GM12878 (cell line): ENCODE results near the gene ACVR1B. TPM values are rescaled to one million over a fixed set of nuclear protein-coding genes. Genes with fewer than 3 reads are reported as not detected.

ENCODE experiments used
- ATAC-seq: fragments of 200-7000 bp; cut with Tn5 transposase; 3 replicates; pipeline ENCODE4 v1.9.1; 2020; ENCODE audit warnings: mild to moderate bottlenecking, moderate library complexity
- BruUV-seq: library from RNA; stranded (reverse); fragments of 400-500 nt; replicated peaks from 2 replicates; lab custom pipeline; 2021; lab: Mats Ljungman, UMichigan
- CTCF ChIA-PET: fragments of 300-600 bp; sonication (Branson Sonifier 250); formaldehyde crosslinking; extraction: SDS; loops from one replicate; lab custom pipeline; 2021; ENCODE audit warnings: inconsistent platforms; lab: Yijun Ruan, JAX
- POLR2A ChIA-PET: fragments of 350-600 bp; formaldehyde crosslinking; extraction: SDS; loops from one replicate; lab custom pipeline; 2021; ENCODE audit warnings: inconsistent platforms; lab: Charles Lee
- RAD21 ChIA-PET: fragments of 300-600 bp; sonication (Branson Sonifier 250); formaldehyde crosslinking; loops from one replicate; lab custom pipeline; 2023; ENCODE audit warnings: antibody characterized with exemption; ENCODE audit not compliant: unreplicated experiment; lab: Charles Lee
- SMC1A ChIA-PET: fragments of 300-600 bp; sonication (Branson Sonifier 250); formaldehyde crosslinking; loops from one replicate; lab custom pipeline; 2023; ENCODE audit not compliant: unreplicated experiment, uncharacterized antibody; lab: Charles Lee
- DNase-seq: peaks from one replicate; pipeline ENCODE4 v3.0.0-alpha.2; 2011; ENCODE audit warnings: low read depth, low spot score
- FAIRE-seq: peaks from 3 replicates; lab custom pipeline; 2011; peaks lifted over from hg19 to GRCh38; lab: Jason Lieb, UNC
- H2AFZ ChIP-seq: 2 replicates; pipeline ENCODE4 v1.6.0; 2011; ENCODE audit warnings: low read depth, low read length, control low read depth; ENCODE audit not compliant: control insufficient read depth
- H3K27ac ChIP-seq: 2 replicates; pipeline ENCODE4 v1.5.1; 2011; ENCODE audit warnings: control low read depth; ENCODE audit not compliant: control insufficient read depth, insufficient read depth
- H3K27me3 ChIP-seq, 2 experiments: replicated peaks in 1 of 2; 2 replicates each; pipeline versions ENCODE4 v1.6.0 to v1.6.1; 2011; ENCODE audit warnings: low read length in 1 of 2; ENCODE audit not compliant: control insufficient read depth in 2 of 2, insufficient read depth in 2 of 2
- H3K36me3 ChIP-seq, 2 experiments: 2 replicates each; pipeline ENCODE4 v1.5.1; 2011; ENCODE audit warnings: low read length in 1 of 2; ENCODE audit not compliant: control insufficient read depth in 2 of 2, insufficient read depth in 2 of 2
- H3K4me1 ChIP-seq: 2 replicates; pipeline ENCODE4 v1.6.1; 2011; ENCODE audit warnings: mild to moderate bottlenecking, low read length, moderate library complexity, mixed read lengths; ENCODE audit not compliant: control insufficient read depth, insufficient read depth
- H3K4me2 ChIP-seq: 2 replicates; pipeline ENCODE4 v1.6.0; 2011; ENCODE audit warnings: control low read depth; ENCODE audit not compliant: control insufficient read depth, insufficient read depth
- H3K4me3 ChIP-seq: fragments of 200-600 bp; sonication (generic); 2 replicates; pipeline ENCODE4 v1.5.1; 2016
- H3K79me2 ChIP-seq: 2 replicates; pipeline ENCODE4 v1.6.0; 2011; ENCODE audit warnings: low read length; ENCODE audit not compliant: control insufficient read depth, insufficient read depth
- H3K9ac ChIP-seq: 2 replicates; pipeline ENCODE4 v1.8.0; 2011; ENCODE audit warnings: low read length, control low read depth, mixed read lengths; ENCODE audit not compliant: control insufficient read depth, insufficient read depth
- H3K9me3 ChIP-seq: replicated peaks from 3 replicates; pipeline ENCODE4 v1.5.1; 2011; ENCODE audit warnings: mild to moderate bottlenecking, low read length; ENCODE audit not compliant: control insufficient read depth, insufficient read depth
- H4K20me1 ChIP-seq: 2 replicates; pipeline ENCODE4 v1.6.0; 2011; ENCODE audit not compliant: control insufficient read depth, insufficient read depth
- BACH1 ChIP-seq: fragments of 450-650 bp; IDR thresholded peaks from 2 replicates; pipeline ENCODE4 v1.6.1; 2017; ENCODE audit warnings: mild to moderate bottlenecking, borderline replicate concordance
- CREM ChIP-seq: IDR thresholded peaks from 2 replicates; pipeline ENCODE4 v1.6.1; 2014; ENCODE audit warnings: antibody characterized with exemption, low read depth
- E4F1 ChIP-seq: fragments of 450-650 bp; IDR thresholded peaks from 2 replicates; pipeline ENCODE4 v1.6.1; 2018; ENCODE audit warnings: borderline replicate concordance, mild to moderate bottlenecking; ENCODE audit not compliant: partially characterized antibody
- FOS ChIP-seq: IDR thresholded peaks from 3 replicates; pipeline ENCODE4 v1.6.1; 2011; ENCODE audit warnings: borderline replicate concordance; ENCODE audit not compliant: insufficient read length; ENCODE audit errors: extremely low read depth
- JUNB ChIP-seq: IDR thresholded peaks from 2 replicates; pipeline ENCODE4 v1.6.1; 2016; ENCODE audit warnings: antibody characterized with exemption, mild to moderate bottlenecking
- KAT2A ChIP-seq: conservative IDR thresholded peaks from 2 replicates; pipeline ENCODE4 v1.6.1; 2011; ENCODE audit warnings: low read depth, low read length; ENCODE audit not compliant: control insufficient read depth
- MXI1 ChIP-seq: fragments of 150-350 bp; IDR thresholded peaks from 2 replicates; pipeline ENCODE4 v1.6.1; 2011; ENCODE audit warnings: low read depth, mild to moderate bottlenecking, inconsistent platforms, low read length, improper control_type of control experiment
- NKRF ChIP-seq: fragments of 450-650 bp; conservative IDR thresholded peaks from 2 replicates; pipeline ENCODE4 v1.6.1; 2017; ENCODE audit warnings: mild to moderate bottlenecking, moderate library complexity
- SIN3A ChIP-seq: IDR thresholded peaks from 2 replicates; pipeline ENCODE4 v1.6.1; 2012; ENCODE audit warnings: low read depth, low read length, improper control_type of control experiment
- TCF12 ChIP-seq: IDR thresholded peaks from 2 replicates; pipeline ENCODE4 v1.6.1; 2011; ENCODE audit warnings: low read depth, mild to moderate bottlenecking, low read length
- ZNF592 ChIP-seq: fragments of 450-650 bp; IDR thresholded peaks from 2 replicates; pipeline ENCODE4 v1.6.1; 2017; ENCODE audit warnings: mild to moderate bottlenecking, moderate library complexity
- WGBS: methylation state at CpG from one replicate; pipeline ENCODE4 v1.1.6; 2016; ENCODE audit warnings: low lambda C conversion rate; ENCODE audit not compliant: insufficient replicate concordance, insufficient coverage; ENCODE audit errors: missing lambda C conversion rate; 5-methylcytosine and 5-hydroxymethylcytosine counted together
- in situ Hi-C: fragments of 300-500 bp; cut with MboI; formaldehyde crosslinking; loops from 9 replicates; pipeline ENCODE4 v1.14.3; 2018; ENCODE audit warnings: mixed read lengths
- intact Hi-C: fragments of 100-400 bp; cut with micrococcal nuclease; formaldehyde crosslinking; loops from one replicate; pipeline ENCODE4 v1.14.2; 2022; ENCODE audit not compliant: unreplicated experiment
- polyA plus RNA-seq, 11 experiments: library from polyadenylated mRNA; depleted of rRNA in 4 of 11; unstranded in 6 of 11; stranded (reverse) in 5 of 11; fragments of >200 nt; fragmentation: Nextera tagmentation in 4 of 11; fragmentation: Illumina TruSeq in 1 of 11; extraction: Ambion mirVana in 4 of 11; extraction: Trizol in 1 of 11; gene quantifications; 1 replicate in 1 of 11; 2 replicates in 10 of 11; pipeline versions ENCODE4 v1.2.1 to v1.2.3, GENCODE V29; 2011 to 2016; ENCODE audit warnings: inconsistent platforms in 2 of 11, missing spikeins in 2 of 11, low read depth in 1 of 11
- total RNA-seq, 4 experiments: library from RNA; depleted of rRNA in 3 of 4; stranded (reverse); fragments of >200 nt in 3 of 4; fragmentation: Illumina TruSeq in 1 of 4; extraction: Trizol in 1 of 4; gene quantifications; 2 replicates each; pipeline versions ENCODE4 v1.2.1 to v1.2.3, GENCODE V29; 2013 to 2021

The ACVR1B gene
- total and polyA plus RNA-seq, 10 of the 15 experiments (the other 5 are each of a cell fraction or from before 2014, with no cell fraction given): 0.02 to 0.69 (median 0.16) TPM; not detected in 2

- ChIA-PET CTCF (interaction anchor here (0.6 to 1.4 kb wide), 4 partner anchors 27 to 168 kb away, joined by 3 to 4 read pairs (median 3); no protein-coding TSS in a partner anchor), RAD21 (no interaction called here), POLR2A (interaction anchor here (1.0 kb wide), 1 partner anchor 43 kb away, joined by 3 read pairs; no protein-coding TSS in a partner anchor), SMC1A (interaction anchor here (1.1 kb wide), 1 partner anchor 70 kb away, joined by 3 read pairs; no protein-coding TSS in a partner anchor)
- H3K27ac ChIP-seq: no peak overlapping the region
- H3K36me3 ChIP-seq: no peaks in the 10 kb centered on the region
- H3K4me1 ChIP-seq: peaks cover 4% of the 10 kb centered on the region
- no peak for FAIRE-seq
- no peak for DNase-seq
- no TSS peak for BruUV-seq
- H3K79me2 ChIP-seq: no peaks in the 10 kb centered on the region
- WGBS: 40% methylated on average over 7 of the region's 7 CpGs
- H3K4me3 ChIP-seq: no peak overlapping the region
- H3K4me2 ChIP-seq: no peak overlapping the region
- no peaks in the 10 kb centered on the region; the same call in 2 of the 3 replicates for H3K9me3 ChIP-seq
- no peak overlapping the region for H2AFZ ChIP-seq
- peaks cover 0 to 9% of the 10 kb centered on the region in 2 experiments; a peak in 2 of 4 replicates for H3K27me3 ChIP-seq
- intact Hi-C loops: no loop called here
- H3K9ac ChIP-seq: no peak overlapping the region
- H4K20me1 ChIP-seq: no peaks in the 10 kb centered on the region
- ATAC-seq: no peak
- in situ Hi-C loops: no loop called here
- TF ChIP-seq FOS (no peak), BACH1 (no peak), MXI1 (no peak), KAT2A (no peak), NKRF (no peak), CREM (no peak), E4F1 (no peak), JUNB (no peak), SIN3A (no peak), ZNF592 (no peak), TCF12 (no peak)
Measured at GRCh38 chr12:51954561-51955361, 3.3 kb downstream of the ACVR1B start.
